ENCODE results near the gene ARHGAP42. TPM values are rescaled to one million over a fixed set of nuclear protein-coding genes. Genes with fewer than 3 reads are reported as not detected.

ARHGAP42 gene
- total RNA-seq, 2 donors from 2014 or later, result 14.9 to 20.0 TPM

- intact Hi-C loops (cut with DNase I), result no loop called here
- DNase-seq (ENCODE audit: low spot score), result no peak
Observed at GRCh38 chr11:100914415-100915110, 227.5 kb downstream of the ARHGAP42 start.

- intact Hi-C loops (cut with DNase I), result no loop called here
- no peak for DNase-seq (ENCODE audit: low spot score)
Observed at GRCh38 chr11:100918551-100919500, 231.7 kb downstream of the ARHGAP42 start.

GRCh38 chr11:100920593-100920992, 233.5 kb downstream of the ARHGAP42 start:
- intact Hi-C loops (cut with DNase I), result loop anchor here (10.0 kb wide), 3 partner anchors 46 to 236 kb away; partner anchors contain the start of gene ARHGAP42 (in 1 of the 2)
- DNase-seq (ENCODE audit: low spot score), result no peak

GRCh38 chr11:100922121-100922520, 235.0 kb downstream of the ARHGAP42 start:
- intact Hi-C loops (cut with DNase I), result loop anchor here (10.0 kb wide), 3 partner anchors 47 to 237 kb away; partner anchors contain the start of gene ARHGAP42 (in 1 of the 2)
- DNase-seq (ENCODE audit: low spot score), result no peak

- no peak for DNase-seq (ENCODE audit: low spot score)
- intact Hi-C loops (cut with DNase I), result loop anchor here (10.0 kb wide), 3 partner anchors 49 to 239 kb away; partner anchors contain the start of gene ARHGAP42 (in 1 of the 2)
Observed at GRCh38 chr11:100923555-100923954, 236.5 kb downstream of the ARHGAP42 start.

GRCh38 chr11:100925935-100926334, 238.8 kb downstream of the ARHGAP42 start:
- DNase-seq (ENCODE audit: low spot score), result no peak
- intact Hi-C loops (cut with DNase I), result loop anchor here (10.0 kb wide), 3 partner anchors 51 to 241 kb away; partner anchors contain the start of gene ARHGAP42 (in 1 of the 2)

- no peak for DNase-seq (ENCODE audit: low spot score)
- intact Hi-C loops (cut with DNase I), result loop anchor here (10.0 kb wide), 3 partner anchors 53 to 243 kb away; partner anchors contain the start of gene ARHGAP42 (in 1 of the 2)
Observed at GRCh38 chr11:100927579-100927978, 240.5 kb downstream of the ARHGAP42 start.

- no peak for DNase-seq (ENCODE audit: low spot score)
- intact Hi-C loops (cut with DNase I), result loop anchor here (10.0 kb wide), 3 partner anchors 54 to 244 kb away; partner anchors contain the start of gene ARHGAP42 (in 1 of the 2)
Observed at GRCh38 chr11:100928426-100928825, 241.3 kb downstream of the ARHGAP42 start.

- intact Hi-C loops (cut with DNase I), result loop anchor here (10.0 kb wide), 3 partner anchors 55 to 245 kb away; partner anchors contain the start of gene ARHGAP42 (in 1 of the 2)
Observed at GRCh38 chr11:100929377-100929776, 242.3 kb downstream of the ARHGAP42 start.

GRCh38 chr11:100930185-100930778, 243.2 kb downstream of the ARHGAP42 start:
- intact Hi-C loops (cut with DNase I), result loop anchor here in 1 of 2 donors (5.0 to 10.0 kb wide), 2 partner anchors 248 to 355 kb away; no protein-coding TSS in a partner anchor
- DNase-seq (ENCODE audit: low spot score), result no peak

More at GRCh38 chr11:100929377-100929776, 242.3 kb downstream of the ARHGAP42 start:
- DNase-seq (ENCODE audit: low spot score), result no peak

- intact Hi-C loops (cut with DNase I), result loop anchor here in 1 of 2 donors (5.0 to 10.0 kb wide), 2 partner anchors 250 to 358 kb away; no protein-coding TSS in a partner anchor
- DNase-seq (ENCODE audit: low spot score), result no peak
Observed at GRCh38 chr11:100932474-100933100, 245.5 kb downstream of the ARHGAP42 start.

GRCh38 chr11:100936781-100937180, 249.7 kb downstream of the ARHGAP42 start:
- intact Hi-C loops (cut with DNase I), result loop anchor here (5.0 to 10.0 kb wide), 2 partner anchors 359 to 362 kb away; no protein-coding TSS in a partner anchor
- no peak for DNase-seq (ENCODE audit: low spot score)

GRCh38 chr11:100939571-100939970, 252.5 kb downstream of the ARHGAP42 start:
- no peak for DNase-seq (ENCODE audit: low spot score)
- intact Hi-C loops (cut with DNase I), result loop anchor here (5.0 to 10.0 kb wide), 2 partner anchors 362 to 365 kb away; no protein-coding TSS in a partner anchor

GRCh38 chr11:100940111-100940510, 253.0 kb downstream of the ARHGAP42 start:
- intact Hi-C loops (cut with DNase I), result no loop called here
- no peak for DNase-seq (ENCODE audit: low spot score)

- DNase-seq (ENCODE audit: low spot score), result no peak
- intact Hi-C loops (cut with DNase I), result no loop called here
Observed at GRCh38 chr11:100941033-100941432, 253.9 kb downstream of the ARHGAP42 start.

GRCh38 chr11:100942016-100942415, 254.9 kb downstream of the ARHGAP42 start:
- intact Hi-C loops (cut with DNase I), result no loop called here
- DNase-seq (ENCODE audit: low spot score), result no peak

- DNase-seq (ENCODE audit: low spot score), result no peak
- intact Hi-C loops (cut with DNase I), result no loop called here
Observed at GRCh38 chr11:100948936-100949335, 261.8 kb downstream of the ARHGAP42 start.

GRCh38 chr11:100949443-100949842, 262.4 kb downstream of the ARHGAP42 start:
- intact Hi-C loops (cut with DNase I), result no loop called here
- DNase-seq (ENCODE audit: low spot score), result no peak

All from posterior vena cava (tissue), 2 donors.